LNCAP (cell line): ENCODE measurements around the gene MYCN.

Experiments used
- TF ChIP-seq, protein P1 (sequence below): fragments of 450-650 bp; IDR thresholded peaks from 2 replicates; pipeline ENCODE4 v1.5.1; 2017; ENCODE audit warnings: mild to moderate bottlenecking

Gene MYCN

DNA sequence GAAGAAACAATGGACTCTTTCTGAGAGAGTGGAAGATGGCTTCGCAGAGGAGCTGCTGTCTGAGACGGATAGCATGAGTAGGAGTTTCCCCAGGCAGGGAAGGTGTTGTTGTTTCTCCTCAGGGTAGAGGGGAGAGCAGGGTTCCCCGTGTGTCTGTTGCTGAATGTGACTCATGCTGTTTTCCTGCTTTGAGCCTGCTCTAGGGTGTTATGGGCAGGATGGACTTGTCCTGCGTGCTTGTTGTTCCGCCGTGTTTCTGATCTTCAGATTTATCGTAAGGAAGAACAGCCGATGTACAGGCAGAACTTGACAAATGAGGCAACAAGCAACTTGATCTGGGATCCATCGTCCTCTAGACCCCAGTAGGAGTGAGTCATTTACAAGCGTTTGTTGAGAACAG is 19.7 kb upstream of the MYCN start:
- TF ChIP-seq, protein P1, sequence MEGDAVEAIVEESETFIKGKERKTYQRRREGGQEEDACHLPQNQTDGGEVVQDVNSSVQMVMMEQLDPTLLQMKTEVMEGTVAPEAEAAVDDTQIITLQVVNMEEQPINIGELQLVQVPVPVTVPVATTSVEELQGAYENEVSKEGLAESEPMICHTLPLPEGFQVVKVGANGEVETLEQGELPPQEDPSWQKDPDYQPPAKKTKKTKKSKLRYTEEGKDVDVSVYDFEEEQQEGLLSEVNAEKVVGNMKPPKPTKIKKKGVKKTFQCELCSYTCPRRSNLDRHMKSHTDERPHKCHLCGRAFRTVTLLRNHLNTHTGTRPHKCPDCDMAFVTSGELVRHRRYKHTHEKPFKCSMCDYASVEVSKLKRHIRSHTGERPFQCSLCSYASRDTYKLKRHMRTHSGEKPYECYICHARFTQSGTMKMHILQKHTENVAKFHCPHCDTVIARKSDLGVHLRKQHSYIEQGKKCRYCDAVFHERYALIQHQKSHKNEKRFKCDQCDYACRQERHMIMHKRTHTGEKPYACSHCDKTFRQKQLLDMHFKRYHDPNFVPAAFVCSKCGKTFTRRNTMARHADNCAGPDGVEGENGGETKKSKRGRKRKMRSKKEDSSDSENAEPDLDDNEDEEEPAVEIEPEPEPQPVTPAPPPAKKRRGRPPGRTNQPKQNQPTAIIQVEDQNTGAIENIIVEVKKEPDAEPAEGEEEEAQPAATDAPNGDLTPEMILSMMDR = no peak

DNA sequence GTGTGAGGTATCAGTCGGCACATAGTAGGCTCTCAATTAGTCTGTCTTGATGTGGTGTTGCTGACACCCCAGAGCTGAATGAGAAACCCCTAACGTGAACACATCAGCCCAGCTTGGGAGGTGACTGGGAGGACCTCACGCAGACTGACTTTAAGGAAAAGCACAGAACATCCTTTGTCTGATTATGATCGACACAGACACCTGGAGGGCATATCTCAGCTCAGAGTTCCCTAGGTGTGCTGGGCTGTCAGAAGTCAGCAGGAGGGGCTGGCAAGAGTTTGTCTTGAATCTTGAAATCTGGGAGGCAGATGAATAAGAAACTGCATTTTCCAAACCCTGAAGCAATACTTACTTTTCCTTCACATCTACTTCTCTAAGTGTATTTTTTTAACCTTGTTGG is 16.8 kb upstream of the MYCN start:
- TF ChIP-seq, protein P1 = no peak

DNA sequence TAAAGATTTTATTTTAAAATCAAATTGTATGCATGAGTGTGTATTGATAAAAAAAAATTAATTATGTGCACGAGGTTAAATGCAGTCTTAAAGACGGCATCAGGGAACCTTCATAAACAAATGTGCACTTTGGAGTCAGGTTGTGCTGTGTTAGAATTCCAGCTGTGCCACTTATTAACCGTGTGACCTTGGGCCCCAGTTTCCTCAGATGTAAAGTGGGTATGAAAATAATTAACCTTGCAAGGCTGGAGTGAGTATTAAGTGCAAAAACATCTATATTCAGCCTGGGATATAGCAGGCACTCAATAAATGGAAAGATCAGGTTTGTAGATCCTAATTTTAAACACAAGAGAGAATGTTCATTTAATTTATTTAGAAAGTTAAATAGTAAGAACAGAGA is 14.5 kb upstream of the MYCN start:
- TF ChIP-seq, protein P1 = no peak

GRCh38 chr2:15926252-15926651 is 14.1 kb upstream of the MYCN start:
- TF ChIP-seq, protein P1 = no peak

- TF ChIP-seq, protein P1 = no peak
Measured at GRCh38 chr2:15927551-15928218, 12.7 kb upstream of the MYCN start.

- TF ChIP-seq, protein P1 = no peak
Measured at GRCh38 chr2:15929861-15930260, 10.5 kb upstream of the MYCN start.

- TF ChIP-seq, protein P1 = no peak
Measured at GRCh38 chr2:15930589-15931318, 9.6 kb upstream of the MYCN start.
